GM21717 (cell line): ENCODE data around the gene TPRG1L.

Source experiments
- ATAC-seq: cut with Tn5 transposase; IDR thresholded peaks from one replicate; pipeline ENCODE4 v1.9.1; 2021; ENCODE audit warnings: mild to moderate bottlenecking, moderate library complexity; ENCODE audit not compliant: unreplicated experiment

Gene TPRG1L

DNA sequence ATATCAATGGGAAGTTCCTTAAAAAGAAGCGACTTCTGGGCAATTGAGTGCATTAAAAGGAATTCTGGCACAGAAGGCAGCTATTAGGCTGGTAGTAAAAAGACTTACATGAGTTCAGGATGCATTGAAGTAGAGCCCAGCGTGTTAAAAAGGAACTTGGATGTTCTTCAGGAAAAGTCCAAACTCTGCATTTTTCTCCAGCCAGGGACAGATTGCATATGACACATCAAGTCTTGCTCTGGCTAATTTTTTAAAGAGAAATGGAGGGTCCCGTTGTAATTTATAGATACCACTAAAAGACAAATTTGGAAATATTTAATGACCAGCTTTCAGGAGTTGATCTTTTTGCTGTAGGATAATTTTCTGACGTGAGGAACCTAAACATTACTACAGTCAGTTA is 1.2 kb downstream of the TPRG1L start:
- no peak for ATAC-seq

DNA sequence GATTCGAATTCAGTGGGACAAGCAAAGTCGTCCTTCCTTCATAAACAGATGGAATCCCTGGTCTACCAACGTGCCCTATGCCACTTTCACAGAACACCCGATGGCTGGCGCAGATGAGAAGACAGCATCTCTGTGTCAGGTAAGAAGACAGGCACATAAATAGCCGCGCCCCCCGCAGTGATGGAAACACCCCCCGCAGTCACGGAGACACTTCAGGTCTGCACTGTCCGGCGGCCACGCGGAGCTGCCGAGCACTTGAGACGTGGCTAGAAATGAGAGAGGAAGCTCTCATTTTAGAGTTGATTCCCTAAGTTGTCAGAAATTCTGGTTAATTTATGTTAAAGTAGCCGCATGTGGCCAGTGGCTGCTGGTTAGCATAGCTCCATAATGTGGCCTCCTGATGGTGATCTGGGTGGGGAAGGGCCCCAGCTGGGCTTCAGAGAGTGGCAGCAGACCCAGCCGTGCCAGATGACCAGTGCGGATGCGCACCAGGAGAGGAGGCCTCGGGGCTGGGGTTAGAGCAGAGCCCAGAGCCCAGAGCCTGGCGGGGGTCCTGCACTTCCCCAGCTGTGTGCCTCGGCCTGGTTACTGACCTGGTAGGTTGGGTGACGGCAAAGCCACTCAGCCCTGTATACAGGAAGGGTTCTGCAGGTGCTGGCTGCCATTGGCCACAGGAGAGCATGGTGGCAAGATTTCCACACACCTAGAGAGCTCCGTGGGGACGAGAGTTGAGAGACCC is 2.9 kb downstream of the TPRG1L start:
- ATAC-seq: no peak

- ATAC-seq: no peak
Observed at GRCh38 chr1:3628445-3628844, 3.6 kb downstream of the TPRG1L start.

- no peak for ATAC-seq
Observed at GRCh38 chr1:3629561-3630160, 4.8 kb downstream of the TPRG1L start.

DNA sequence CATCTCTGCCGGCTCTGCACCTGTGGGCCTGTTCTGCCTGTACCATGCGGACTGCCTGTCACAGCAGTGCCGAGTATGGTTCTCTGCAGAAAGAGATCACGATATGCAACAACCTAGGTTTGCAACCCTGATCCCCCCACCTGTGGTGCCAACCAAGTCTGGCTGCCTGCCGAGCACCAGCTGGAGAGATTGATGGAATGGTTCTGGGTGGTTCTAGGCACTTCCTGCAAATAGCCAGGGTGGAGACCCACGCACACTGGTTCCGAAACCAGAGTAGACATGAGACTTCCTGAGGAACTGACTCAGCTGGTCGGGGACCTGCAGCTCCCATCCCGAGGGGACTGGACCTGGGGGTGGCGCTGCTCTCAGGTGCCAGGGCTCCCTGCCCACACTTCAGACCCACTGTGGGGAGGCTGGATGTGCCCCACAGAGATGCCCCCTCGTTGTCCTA is 5.4 kb downstream of the TPRG1L start:
- ATAC-seq: no peak

DNA sequence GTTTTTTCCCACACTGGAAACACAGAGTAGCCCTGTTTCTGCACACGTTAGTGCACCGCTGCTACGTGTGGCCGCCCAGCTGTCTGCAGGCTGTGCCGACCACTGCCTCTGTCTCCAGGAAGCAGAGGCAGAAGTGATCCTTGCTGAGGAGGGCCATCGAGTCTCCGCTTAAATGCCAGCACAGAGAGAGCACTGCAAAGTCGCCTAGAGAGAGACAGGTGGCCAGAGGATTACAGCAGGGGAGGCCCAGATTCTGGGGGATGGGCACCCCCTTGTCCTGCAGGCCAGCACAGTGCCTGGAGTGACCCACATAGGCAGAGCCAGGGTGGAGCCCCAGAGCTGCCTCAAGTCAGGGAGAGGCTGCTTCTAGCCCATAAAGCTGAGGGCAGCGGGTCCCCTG is 6.1 kb downstream of the TPRG1L start:
- ATAC-seq: no peak

DNA sequence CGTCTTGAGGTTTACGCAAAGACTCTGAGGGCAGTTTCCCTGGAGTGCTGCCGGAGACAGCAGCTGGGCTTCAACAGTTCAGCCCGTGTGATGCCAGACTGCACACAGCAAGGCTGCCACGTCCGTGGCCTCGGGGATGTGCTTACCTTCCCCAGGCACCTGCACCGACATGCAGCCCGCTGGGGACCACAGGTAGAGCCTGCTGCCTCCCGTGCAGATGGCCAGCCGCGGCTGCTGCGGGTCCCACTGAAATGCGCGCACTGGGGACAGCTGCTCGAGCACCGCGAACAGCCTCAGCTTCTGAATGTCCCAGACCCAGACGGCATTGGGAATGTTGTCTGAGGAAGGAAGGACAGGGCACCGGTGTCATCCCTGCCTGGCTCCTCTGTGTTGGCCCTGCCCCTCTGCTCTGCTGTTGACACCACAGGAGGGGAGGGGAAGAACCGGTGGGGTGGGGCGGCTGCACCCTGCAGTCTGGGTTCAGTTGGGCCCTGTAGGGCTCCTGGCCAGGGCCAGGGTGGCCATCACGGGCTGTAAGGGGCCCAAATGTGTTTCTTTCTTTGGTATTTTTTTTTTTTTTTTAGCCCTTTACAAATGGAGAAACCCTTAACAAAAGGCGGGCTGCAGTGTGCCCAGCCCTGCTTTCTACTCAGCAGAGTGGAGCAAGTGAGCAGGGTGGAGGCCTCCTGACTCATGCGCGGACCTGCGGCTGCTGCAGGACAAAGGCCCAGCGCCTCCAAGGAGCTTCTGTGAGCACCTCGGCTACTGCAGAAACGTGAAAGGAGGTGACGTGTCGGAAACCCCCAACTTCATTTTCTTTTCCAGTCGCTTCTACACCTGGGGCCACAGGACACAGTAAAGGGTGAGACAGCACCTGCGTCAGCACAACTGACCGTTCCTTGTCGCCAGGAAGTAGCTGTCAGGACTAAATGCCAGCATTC is 6.8 kb downstream of the TPRG1L start:
- no peak for ATAC-seq

- no peak for ATAC-seq
Observed at GRCh38 chr1:3632298-3632697, 7.5 kb downstream of the TPRG1L start.

GRCh38 chr1:3632716-3633343 is 8.0 kb downstream of the TPRG1L start:
- ATAC-seq: no peak

DNA sequence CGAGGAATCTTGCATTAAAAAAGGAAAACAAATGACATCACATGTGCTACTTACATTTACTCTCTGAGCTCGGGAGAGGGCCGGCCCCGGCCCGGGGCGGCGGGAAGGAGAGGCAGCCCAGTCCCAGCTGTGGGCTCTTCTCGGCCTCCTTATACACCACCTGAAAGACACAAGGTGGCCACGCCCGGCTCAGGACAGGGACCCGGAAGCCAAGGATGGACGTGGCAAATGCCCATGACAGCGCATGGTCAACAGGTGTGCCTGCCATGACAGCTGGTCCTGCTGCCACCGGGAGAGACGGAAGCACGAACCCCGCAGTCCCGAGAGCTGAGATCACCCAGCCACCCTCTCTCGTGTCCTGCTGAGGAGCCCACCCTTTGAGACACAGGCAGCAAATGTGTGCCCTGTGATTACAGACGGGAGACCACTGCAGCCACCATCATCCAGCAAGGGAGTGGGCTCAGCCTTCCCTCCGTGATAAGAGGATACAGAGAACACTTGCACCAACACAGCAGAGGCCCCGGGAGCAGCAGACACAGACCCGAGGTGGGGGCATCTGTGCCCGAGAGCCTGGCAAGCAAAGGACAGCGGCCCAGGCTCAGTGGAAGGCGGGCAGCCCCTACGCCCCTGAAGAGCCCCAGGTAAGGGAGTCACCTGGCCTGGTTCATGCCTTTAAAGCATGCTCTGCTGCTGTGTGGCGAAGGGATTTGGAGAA is 8.7 kb downstream of the TPRG1L start:
- no peak for ATAC-seq

DNA sequence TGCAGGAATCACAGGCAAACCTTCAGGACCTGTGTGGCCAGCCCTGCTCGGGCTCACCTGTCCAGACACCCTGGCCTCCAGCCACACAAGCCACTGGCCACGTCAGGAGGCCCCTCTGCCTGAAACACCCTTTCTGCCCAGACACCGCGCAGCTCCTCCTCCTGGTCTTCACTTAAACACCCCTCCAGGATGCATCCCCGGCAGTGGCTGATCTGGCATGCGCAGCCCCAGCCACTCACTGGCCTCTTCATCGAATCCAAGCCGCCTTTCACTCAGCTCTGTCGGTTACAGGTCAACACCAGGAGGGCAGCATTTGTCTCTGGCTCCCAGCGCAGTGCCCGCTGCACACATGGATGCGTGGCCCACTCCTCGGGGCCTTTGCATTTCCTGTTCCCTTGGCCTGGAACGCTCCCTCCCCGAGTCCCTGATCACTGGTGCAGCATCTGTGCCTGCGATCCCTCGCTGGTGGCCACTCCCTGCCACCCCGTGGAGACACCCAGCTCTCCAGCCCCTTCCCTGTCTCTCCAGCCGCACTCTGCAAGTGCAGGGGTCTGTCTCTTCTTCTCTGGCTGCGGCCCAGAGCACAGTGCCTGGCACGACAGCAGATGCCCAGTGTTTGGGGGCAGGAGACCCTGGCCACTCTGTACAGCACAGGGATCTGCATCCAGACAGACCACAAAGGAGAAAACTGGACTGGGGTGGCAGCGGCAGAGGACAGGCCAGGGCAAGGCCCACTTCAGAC is 9.4 kb downstream of the TPRG1L start:
- no peak for ATAC-seq

- ATAC-seq: no peak
Observed at GRCh38 chr1:3636080-3636479, 11.3 kb downstream of the TPRG1L start.

DNA sequence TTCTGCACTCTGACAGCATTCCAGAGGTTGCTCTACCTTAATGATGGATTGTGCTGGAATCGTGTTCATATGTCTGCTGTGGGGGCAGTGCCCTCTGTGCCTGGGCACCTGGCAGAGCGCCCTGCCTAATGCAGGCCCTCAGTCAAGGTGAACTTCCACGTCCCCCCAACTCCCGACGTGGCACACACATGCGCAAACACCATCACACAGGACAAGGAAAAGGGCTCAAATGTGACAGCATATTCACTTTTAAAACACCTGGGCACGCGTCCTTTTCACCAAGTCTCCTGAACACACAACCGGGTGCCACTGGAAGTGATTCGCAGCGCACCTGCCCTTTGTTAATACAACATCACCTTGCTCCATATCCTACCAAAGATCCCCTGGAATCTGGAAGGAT is 11.7 kb downstream of the TPRG1L start:
- ATAC-seq: no peak

DNA sequence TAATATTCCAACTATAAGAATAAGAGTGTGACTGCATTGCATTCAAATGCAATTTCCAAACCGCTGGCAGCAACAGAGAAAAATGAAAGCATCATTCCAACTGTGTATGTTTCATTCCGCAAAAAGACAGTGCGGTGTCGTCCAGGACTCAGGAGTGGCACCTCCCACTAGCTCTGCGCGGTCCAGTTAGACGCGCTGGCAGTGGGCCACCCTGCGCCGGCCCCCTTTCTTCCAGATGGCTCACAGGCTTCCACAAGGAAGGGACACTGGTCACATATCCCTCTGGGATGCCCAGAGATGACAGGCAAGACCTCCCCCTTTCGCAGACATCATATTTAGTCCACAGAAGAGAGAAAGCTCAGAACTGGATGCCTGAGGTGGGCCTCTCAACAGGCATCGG is 13.2 kb downstream of the TPRG1L start:
- no peak for ATAC-seq

DNA sequence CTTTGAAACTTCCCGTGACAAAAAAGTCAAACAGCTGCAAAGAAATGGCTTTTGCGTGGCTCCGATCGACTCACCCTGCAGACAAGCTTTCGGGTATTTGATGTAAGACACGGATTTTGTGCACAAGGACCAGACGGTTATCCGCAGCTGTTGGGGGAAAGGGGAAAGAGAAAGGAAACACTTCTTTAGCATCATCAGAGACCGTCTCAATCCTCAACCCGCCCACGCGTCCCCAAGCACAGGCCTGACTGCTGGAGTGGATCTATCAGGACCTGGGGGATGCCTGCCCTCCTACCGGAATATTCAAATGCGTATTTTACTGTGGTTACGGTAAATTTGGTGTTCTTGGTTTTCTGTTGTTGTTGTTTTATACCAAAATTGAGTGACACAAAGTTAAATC is 13.9 kb downstream of the TPRG1L start:
- ATAC-seq: no peak

- ATAC-seq: no peak
Observed at GRCh38 chr1:3639397-3639911, 14.6 kb downstream of the TPRG1L start.

- no peak for ATAC-seq
Observed at GRCh38 chr1:3640121-3640837, 15.5 kb downstream of the TPRG1L start.

GRCh38 chr1:3641046-3641760 is 16.4 kb downstream of the TPRG1L start:
- ATAC-seq: no peak
